GM12891 (cell line): Measurements from ENCODE around the gene FOXN3.
A peak's percentile ranks its signal among the peaks of the same experiment; 100 is the strongest.

ENCODE experiments used
- PAX5 ChIP-seq: IDR thresholded peaks from 2 replicates; pipeline ENCODE4 v1.6.1; 2011; ENCODE audit warnings: low read length, moderate library complexity, mild to moderate bottlenecking; ENCODE audit not compliant: insufficient read depth, severe bottlenecking
- POLR2A ChIP-seq: IDR thresholded peaks from 2 replicates; pipeline ENCODE4 v1.6.1; 2011; ENCODE audit warnings: low read depth, low read length, control low read depth
- POLR2AphosphoS5 ChIP-seq: IDR thresholded peaks from 2 replicates; pipeline ENCODE4 v1.6.1; 2011; ENCODE audit warnings: low read depth, low read length, control low read depth
- POU2F2 ChIP-seq: IDR thresholded peaks from 2 replicates; pipeline ENCODE4 v1.6.1; 2011; ENCODE audit warnings: low read depth, mild to moderate bottlenecking, control low read depth, low read length, moderate library complexity
- SPI1 ChIP-seq: IDR thresholded peaks from 2 replicates; pipeline ENCODE4 v1.6.1; 2011; ENCODE audit warnings: low read depth, low read length, control low read depth
- TAF1 ChIP-seq: IDR thresholded peaks from 2 replicates; pipeline ENCODE4 v1.6.1; 2011; ENCODE audit warnings: low read depth, low read length, control low read depth

- TF ChIP-seq TAF1 (no peak), POLR2A (no peak), POLR2AphosphoS5 (no peak), SPI1 (no peak), PAX5 (no peak), POU2F2 (0 out of 2 replicates have a peak, but pooled peaks have one; percentile 32)
These were observed 38.9 kb downstream of the FOXN3 start for GRCh38 chr14:89378119-89378518.
